SU-DHL-6 (cell line): ENCODE results near the gene RRM2.

Source experiments
- H2AFZ ChIP-seq: fragments of 200-600 bp; sonication (generic); 2 replicates; pipeline ENCODE4 v1.6.1; 2014; ENCODE audit warnings: low read depth, mild to moderate bottlenecking, moderate library complexity, mixed read lengths, antibody characterized with exemption, low read length; ENCODE audit not compliant: severe bottlenecking
- H3F3A ChIP-seq: fragments of 200-600 bp; shearing (Covaris generic); 2 replicates; pipeline ENCODE4 v1.6.0; 2016; ENCODE audit warnings: antibody characterized with exemption, mild to moderate bottlenecking; ENCODE audit not compliant: insufficient read depth
- H3K27ac ChIP-seq: fragments of 200-600 bp; sonication (generic); 2 replicates; pipeline ENCODE4 v1.5.1; 2016; ENCODE audit warnings: low read depth, mild to moderate bottlenecking, low read length, moderate library complexity, mixed read lengths
- H3K27me3 ChIP-seq: fragments of 200-600 bp; sonication (generic), shearing (Covaris generic); 2 replicates; pipeline ENCODE4 v1.6.0; 2014; ENCODE audit warnings: mild to moderate bottlenecking, low read length
- H3K36me3 ChIP-seq: fragments of 200-600 bp; sonication (generic); 2 replicates; pipeline ENCODE4 v1.6.1; 2014; ENCODE audit warnings: mild to moderate bottlenecking, low read length, mixed read lengths
- H3K4me2 ChIP-seq: fragments of 300-600, 200-600 bp; shearing (Covaris generic), sonication (generic); 2 replicates; pipeline ENCODE4 v1.6.0; 2014; ENCODE audit warnings: low read length, low read depth, mild to moderate bottlenecking; ENCODE audit not compliant: poor library complexity, severe bottlenecking
- H3K4me3 ChIP-seq: fragments of 200-600 bp; sonication (generic); 2 replicates; pipeline ENCODE4 v1.5.1; 2014; ENCODE audit warnings: antibody characterized with exemption, low read length, mild to moderate bottlenecking, mixed read lengths; ENCODE audit not compliant: insufficient read depth, poor library complexity, severe bottlenecking
- H3K79me2 ChIP-seq: fragments of 200-600 bp; sonication (generic); 2 replicates; pipeline ENCODE4 v1.6.1; 2014; ENCODE audit warnings: mild to moderate bottlenecking, low read length, moderate library complexity; ENCODE audit not compliant: insufficient read depth
- H3K9ac ChIP-seq: fragments of 200-600 bp; sonication (generic); 2 replicates; pipeline ENCODE4 v1.7.0; 2014; ENCODE audit warnings: mild to moderate bottlenecking, low read length
- H3K9me2 ChIP-seq: fragments of 200-600 bp; sonication (generic); replicated peaks from 2 replicates; pipeline ENCODE4 v1.6.1; 2014; ENCODE audit warnings: low read length; ENCODE audit not compliant: insufficient read depth
- H3K9me3 ChIP-seq: fragments of 200-600 bp; sonication (generic); 2 replicates; pipeline ENCODE4 v1.6.1; 2014; ENCODE audit warnings: low read length, mixed read lengths; ENCODE audit not compliant: insufficient read depth
- H4K20me1 ChIP-seq: fragments of 200-600 bp; sonication (generic); 2 replicates; pipeline ENCODE4 v1.6.1; 2014; ENCODE audit warnings: low read depth, mild to moderate bottlenecking, antibody characterized with exemption, low read length, moderate library complexity, mixed read lengths
- EZH2phosphoT487 ChIP-seq: fragments of 200-600 bp; sonication (generic), shearing (Covaris generic); conservative IDR thresholded peaks from 2 replicates; pipeline ENCODE4 v1.6.1; 2018; ENCODE audit warnings: mild to moderate bottlenecking, antibody characterized with exemption, low read length, moderate library complexity, mixed read lengths
- TF ChIP-seq, protein P1 (sequence below): fragments of 200-600 bp; sonication (generic); IDR thresholded peaks from one replicate; pipeline ENCODE4 v1.5.1; 2017; ENCODE audit warnings: antibody characterized with exemption, mild to moderate bottlenecking, low read length, moderate library complexity; ENCODE audit not compliant: insufficient read depth, poor library complexity, severe bottlenecking

The RRM2 gene

DNA sequence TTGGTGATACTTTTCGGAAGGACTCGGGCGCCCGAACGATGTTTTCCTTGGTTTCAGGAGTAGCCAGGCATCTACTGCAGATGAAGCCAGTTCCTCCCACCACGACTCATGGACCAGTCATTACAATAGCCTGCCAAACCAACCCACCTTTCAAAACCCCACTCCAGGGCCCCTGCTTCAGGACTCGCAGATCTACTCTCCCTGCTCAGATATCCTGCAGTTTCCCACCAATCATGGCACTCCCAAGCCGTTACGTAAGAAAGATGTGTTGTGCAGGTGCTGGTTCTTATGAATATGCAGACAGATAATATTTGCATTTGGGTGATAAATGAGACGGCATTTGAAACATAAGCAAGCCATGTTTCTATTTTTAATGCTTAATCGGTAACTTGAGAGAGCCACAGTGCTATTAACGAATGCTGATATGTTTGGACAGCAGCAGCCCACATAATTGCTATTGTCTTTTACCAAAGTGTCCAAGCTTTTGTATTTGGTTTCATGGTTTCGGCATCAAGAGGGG is 38.8 kb upstream of the RRM2 start:
- Histone ChIP-seq H3K9ac (no peak overlapping the region), H3K36me3 (no peaks in the 10 kb centered on the region), H3K27me3 (no peaks in the 10 kb centered on the region), H3K27ac (no peak overlapping the region), H2AFZ (no peak overlapping the region), H3K79me2 (no peaks in the 10 kb centered on the region), H3K4me2 (no peak overlapping the region), H4K20me1 (no peaks in the 10 kb centered on the region), H3K9me3 (no peaks in the 10 kb centered on the region), H3K9me2 (no peaks in the 10 kb centered on the region), H3F3A (peaks cover 10% of the 10 kb centered on the region; the same call in 1 of the 2 replicates), H3K4me3 (no peak overlapping the region)
- TF ChIP-seq, protein P1, sequence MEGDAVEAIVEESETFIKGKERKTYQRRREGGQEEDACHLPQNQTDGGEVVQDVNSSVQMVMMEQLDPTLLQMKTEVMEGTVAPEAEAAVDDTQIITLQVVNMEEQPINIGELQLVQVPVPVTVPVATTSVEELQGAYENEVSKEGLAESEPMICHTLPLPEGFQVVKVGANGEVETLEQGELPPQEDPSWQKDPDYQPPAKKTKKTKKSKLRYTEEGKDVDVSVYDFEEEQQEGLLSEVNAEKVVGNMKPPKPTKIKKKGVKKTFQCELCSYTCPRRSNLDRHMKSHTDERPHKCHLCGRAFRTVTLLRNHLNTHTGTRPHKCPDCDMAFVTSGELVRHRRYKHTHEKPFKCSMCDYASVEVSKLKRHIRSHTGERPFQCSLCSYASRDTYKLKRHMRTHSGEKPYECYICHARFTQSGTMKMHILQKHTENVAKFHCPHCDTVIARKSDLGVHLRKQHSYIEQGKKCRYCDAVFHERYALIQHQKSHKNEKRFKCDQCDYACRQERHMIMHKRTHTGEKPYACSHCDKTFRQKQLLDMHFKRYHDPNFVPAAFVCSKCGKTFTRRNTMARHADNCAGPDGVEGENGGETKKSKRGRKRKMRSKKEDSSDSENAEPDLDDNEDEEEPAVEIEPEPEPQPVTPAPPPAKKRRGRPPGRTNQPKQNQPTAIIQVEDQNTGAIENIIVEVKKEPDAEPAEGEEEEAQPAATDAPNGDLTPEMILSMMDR = no peak
- TF ChIP-seq EZH2phosphoT487 = no peak

DNA sequence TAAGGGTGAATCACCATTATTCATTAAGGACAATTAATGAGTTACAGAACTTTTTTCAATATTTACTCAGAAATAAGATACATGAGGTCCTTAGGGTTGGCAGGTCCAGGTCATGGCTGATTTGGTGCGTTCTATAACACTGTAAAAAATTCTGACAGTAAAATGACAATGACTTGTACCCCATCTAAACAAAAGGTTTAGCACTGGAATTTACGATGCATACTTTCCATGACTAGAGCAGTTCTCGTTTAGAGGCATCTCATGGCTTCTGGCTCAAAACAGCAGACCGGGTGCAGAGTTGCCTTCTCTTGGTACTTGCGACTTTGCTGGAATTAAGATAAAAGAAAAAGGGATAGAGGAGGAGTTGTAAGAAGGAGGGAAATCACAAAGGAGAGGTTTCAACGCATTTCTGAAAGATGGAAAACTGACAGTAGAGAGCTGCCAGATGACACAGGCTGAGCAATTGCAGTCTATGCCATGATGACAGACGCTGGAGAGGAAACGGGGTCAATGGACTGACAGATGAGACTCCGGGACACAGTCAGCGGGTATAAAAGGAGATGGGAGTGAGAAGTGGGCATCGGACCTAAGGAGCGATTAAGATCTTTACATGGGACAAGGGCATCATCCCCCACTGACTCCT is 38.2 kb upstream of the RRM2 start:
- Histone ChIP-seq H3K36me3 (no peaks in the 10 kb centered on the region), H2AFZ (no peak overlapping the region), H3K27ac (no peak overlapping the region), H3K4me3 (no peak overlapping the region), H3K9me2 (no peaks in the 10 kb centered on the region), H3K27me3 (no peaks in the 10 kb centered on the region), H3F3A (peaks cover 10% of the 10 kb centered on the region; the same call in 1 of the 2 replicates), H4K20me1 (no peaks in the 10 kb centered on the region), H3K9me3 (no peaks in the 10 kb centered on the region), H3K79me2 (no peaks in the 10 kb centered on the region), H3K4me2 (no peak overlapping the region), H3K9ac (no peak overlapping the region)
- no peak for TF ChIP-seq EZH2phosphoT487
- TF ChIP-seq, protein P1 = no peak

DNA sequence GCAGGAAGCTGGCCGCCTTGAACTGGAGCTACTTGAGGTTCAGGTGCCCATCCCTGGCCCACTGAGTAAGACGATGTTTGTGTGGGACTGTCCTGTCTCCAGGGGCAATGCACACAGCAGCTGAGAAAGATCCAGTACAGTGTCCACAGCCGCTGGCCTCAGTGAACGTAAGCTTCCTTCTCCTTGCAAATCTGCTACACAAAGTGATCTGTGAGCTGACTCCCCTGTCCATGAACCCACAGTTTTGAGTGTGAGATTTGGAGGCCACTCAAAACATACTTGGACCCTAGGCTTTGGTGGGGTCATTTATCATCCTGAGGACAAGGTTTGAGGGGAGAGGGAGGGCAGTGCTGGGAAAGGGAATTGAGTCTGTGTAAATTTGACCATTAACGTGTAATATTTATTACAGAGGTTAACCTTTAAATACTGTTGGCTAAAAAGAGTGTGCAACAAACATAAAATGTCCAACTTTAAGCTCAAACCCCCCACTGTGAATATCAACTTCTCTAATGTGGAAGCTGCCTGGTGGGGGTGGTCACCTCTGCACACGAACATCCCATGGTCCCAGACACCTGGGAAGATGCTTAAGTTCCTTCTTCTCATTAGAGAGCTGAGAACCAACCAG is 37.4 kb upstream of the RRM2 start:
- no peaks in the 10 kb centered on the region for H4K20me1 ChIP-seq
- no peak overlapping the region for H3K9ac ChIP-seq
- H3K79me2 ChIP-seq = no peaks in the 10 kb centered on the region
- no peaks in the 10 kb centered on the region for H3K9me2 ChIP-seq
- no peaks in the 10 kb centered on the region for H3K36me3 ChIP-seq
- peaks cover 10% of the 10 kb centered on the region; the same call in 1 of the 2 replicates for H3F3A ChIP-seq
- no peaks in the 10 kb centered on the region for H3K9me3 ChIP-seq
- H3K4me3 ChIP-seq = no peak overlapping the region
- H3K27me3 ChIP-seq = no peaks in the 10 kb centered on the region
- H3K4me2 ChIP-seq = no peak overlapping the region
- no peak for TF ChIP-seq EZH2phosphoT487
- TF ChIP-seq, protein P1 = no peak
- no peak overlapping the region for H3K27ac ChIP-seq
- H2AFZ ChIP-seq = no peak overlapping the region
